Trophoblast cell (in vitro differentiated cells and primary cell): ENCODE results near the gene ELK3.

Experiments
- DNase-seq, 2 donors: peaks; one replicate each; pipeline ENCODE4 v3.0.0-alpha.2; 2016
- H2AFZ ChIP-seq: 2 replicates; pipeline ENCODE4 v1.6.1; 2013; ENCODE audit warnings: low read length, moderate library complexity, mild to moderate bottlenecking; ENCODE audit not compliant: insufficient read depth, poor library complexity
- H2AK5ac ChIP-seq: 2 replicates; pipeline ENCODE4 v1.6.1; 2013; ENCODE audit warnings: mild to moderate bottlenecking, low read length
- H2BK120ac ChIP-seq: 2 replicates; pipeline ENCODE4 v1.6.1; 2013; ENCODE audit warnings: low read length, mild to moderate bottlenecking, moderate library complexity; ENCODE audit not compliant: insufficient read depth, poor library complexity
- H2BK12ac ChIP-seq: 2 replicates; pipeline ENCODE4 v1.6.1; 2013; ENCODE audit warnings: mild to moderate bottlenecking, low read length, moderate library complexity
- H2BK5ac ChIP-seq: 2 replicates; pipeline ENCODE4 v1.6.1; 2013; ENCODE audit warnings: low read length, low read depth, moderate library complexity, mild to moderate bottlenecking; ENCODE audit not compliant: poor library complexity
- H3K14ac ChIP-seq: 2 replicates; pipeline ENCODE4 v1.6.1; 2013; ENCODE audit warnings: mild to moderate bottlenecking, low read length
- H3K18ac ChIP-seq: 2 replicates; pipeline ENCODE4 v1.6.1; 2013; ENCODE audit warnings: mild to moderate bottlenecking, low read length
- H3K23ac ChIP-seq: 2 replicates; pipeline ENCODE4 v1.6.1; 2013; ENCODE audit warnings: low read length
- H3K27ac ChIP-seq: 2 replicates; pipeline ENCODE4 v1.5.1; 2013; ENCODE audit warnings: low read depth, mild to moderate bottlenecking, inconsistent platforms, low read length, moderate library complexity
- H3K27me3 ChIP-seq: 2 replicates; pipeline ENCODE4 v1.6.1; 2013; ENCODE audit warnings: inconsistent platforms, mild to moderate bottlenecking, low read length, moderate library complexity; ENCODE audit not compliant: insufficient read depth
- H3K36me3 ChIP-seq, 2 experiments: 1 replicate in 1 of 2; 2 replicates in 1 of 2; pipeline ENCODE4 v1.6.1; 2013; ENCODE audit warnings: low read length in 2 of 2, mild to moderate bottlenecking in 2 of 2, moderate library complexity in 1 of 2; ENCODE audit not compliant: insufficient read depth in 2 of 2, control insufficient read depth in 1 of 2
- H3K4ac ChIP-seq: 2 replicates; pipeline ENCODE4 v1.6.1; 2013; ENCODE audit warnings: low read depth, mild to moderate bottlenecking, low read length, moderate library complexity
- H3K4me1 ChIP-seq, 2 experiments: 1 replicate in 1 of 2; 2 replicates in 1 of 2; pipeline ENCODE4 v1.6.1; 2013; ENCODE audit warnings: low read length in 2 of 2, mild to moderate bottlenecking in 2 of 2, moderate library complexity in 1 of 2; ENCODE audit not compliant: insufficient read depth in 2 of 2, control insufficient read depth in 1 of 2
- H3K4me2 ChIP-seq: 2 replicates; pipeline ENCODE4 v1.6.1; 2013; ENCODE audit warnings: inconsistent platforms, mild to moderate bottlenecking, low read length, moderate library complexity
- H3K4me3 ChIP-seq: 2 replicates; pipeline ENCODE4 v1.5.1; 2013; ENCODE audit warnings: mild to moderate bottlenecking, low read depth, low read length, inconsistent platforms
- H3K79me1 ChIP-seq: one replicate; pipeline ENCODE4 v1.6.1; 2013; ENCODE audit warnings: low read length
- H3K79me2 ChIP-seq: 2 replicates; pipeline ENCODE4 v1.6.1; 2013; ENCODE audit warnings: low read length, mild to moderate bottlenecking; ENCODE audit not compliant: control insufficient read depth, insufficient read depth, poor library complexity
- H3K9ac ChIP-seq: 2 replicates; pipeline ENCODE4 v1.6.1; 2013; ENCODE audit warnings: mild to moderate bottlenecking, low read length
- H3K9me3 ChIP-seq: 2 replicates; pipeline ENCODE4 v1.6.1; 2013; ENCODE audit warnings: low read depth, mild to moderate bottlenecking, control low read depth, inconsistent platforms, low read length; ENCODE audit not compliant: insufficient read depth
- H4K12ac ChIP-seq: 2 replicates; pipeline ENCODE4 v1.6.1; 2013; ENCODE audit warnings: low read depth, mild to moderate bottlenecking, low read length, moderate library complexity
- H4K8ac ChIP-seq: 2 replicates; pipeline ENCODE4 v1.6.1; 2013; ENCODE audit warnings: low read depth, mild to moderate bottlenecking, low read length, moderate library complexity
- H4K91ac ChIP-seq: one replicate; pipeline ENCODE4 v1.6.1; 2013; ENCODE audit warnings: low read depth, mild to moderate bottlenecking, low read length, moderate library complexity
- WGBS: extraction: QIAGEN DNeasy Blood & Tissue Kit; methylation state at CpG from one replicate; pipeline ENCODE4 v1.1.7; 2013; ENCODE audit warnings: missing lambda C conversion rate; ENCODE audit not compliant: insufficient read length, insufficient coverage; ENCODE audit errors: extremely low coverage; 5-methylcytosine and 5-hydroxymethylcytosine counted together

Gene ELK3

GRCh38 chr12:96196781-96197180 lies 2.6 kb downstream of the ELK3 start:
- H3K9ac ChIP-seq, result no peak overlapping the region
- DNase-seq, result no peak
- no peak overlapping the region for H2AK5ac ChIP-seq
- peaks cover 26% of the 10 kb centered on the region for H3K79me1 ChIP-seq
- H3K4ac ChIP-seq, result no peak overlapping the region
- no peak overlapping the region for H3K4me3 ChIP-seq
- no peaks in the 10 kb centered on the region for H3K27me3 ChIP-seq
- H4K12ac ChIP-seq, result no peak overlapping the region
- peaks cover 0 to under 1% of the 10 kb centered on the region in 2 experiments for H3K36me3 ChIP-seq
- H3K14ac ChIP-seq, result no peak overlapping the region
- H3K4me1 ChIP-seq, result peaks cover 8 to 15% of the 10 kb centered on the region in 2 experiments
- H3K79me2 ChIP-seq, result peaks cover 11% of the 10 kb centered on the region
- peak overlapping the region; percentile 34 for H2BK5ac ChIP-seq
- H2BK120ac ChIP-seq, result no peak overlapping the region
- H3K9me3 ChIP-seq, result no peaks in the 10 kb centered on the region
- no peak overlapping the region for H2BK12ac ChIP-seq
- no peak overlapping the region for H2AFZ ChIP-seq
- no peak overlapping the region for H3K18ac ChIP-seq
- no peak overlapping the region for H3K27ac ChIP-seq
- no peak overlapping the region for H3K23ac ChIP-seq
- H4K8ac ChIP-seq, result no peak overlapping the region
- peak overlapping the region; percentile 61 for H3K4me2 ChIP-seq
- peak overlapping the region; percentile 58 for H4K91ac ChIP-seq
- WGBS, result no CpG with 5 or more reads among the region's 6 CpGs

DNA sequence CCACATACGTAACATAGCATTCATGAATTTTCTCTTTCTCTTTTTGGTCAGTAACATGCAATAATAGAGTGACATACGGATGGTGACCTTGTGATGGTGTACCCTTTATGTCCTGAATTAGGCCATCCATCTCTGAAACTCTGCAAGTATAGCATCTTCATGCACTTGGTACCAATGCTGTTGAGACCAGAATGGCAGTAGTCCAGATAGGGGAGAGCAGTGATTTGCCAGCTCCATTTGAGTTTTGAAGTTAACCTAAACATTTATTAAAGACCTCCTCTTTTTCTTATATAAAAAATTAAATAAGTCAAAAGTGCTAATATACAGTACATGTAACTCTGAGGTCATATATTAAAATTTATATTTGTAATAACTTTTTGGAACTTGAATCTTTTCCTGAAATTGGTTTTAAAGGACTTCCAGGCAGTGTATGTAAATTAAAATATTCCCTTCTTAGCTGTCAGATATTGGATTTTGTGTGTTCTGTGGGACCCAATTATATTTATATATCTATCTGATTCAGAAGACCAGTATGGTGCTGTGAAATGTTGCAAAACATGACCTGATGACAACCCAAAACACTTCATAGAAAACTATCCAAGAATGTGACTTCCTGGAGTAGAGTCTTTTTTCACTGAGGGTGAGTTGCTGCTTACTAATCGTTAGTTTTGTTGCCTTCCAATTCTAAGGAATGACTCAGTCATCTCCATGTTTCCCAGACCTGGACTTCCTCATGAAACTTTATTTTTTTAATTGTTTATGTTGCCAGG lies 3.5 kb downstream of the ELK3 start:
- Histone ChIP-seq H3K14ac (no peak overlapping the region), H3K4me1 (peaks cover 9 to 15% of the 10 kb centered on the region in 2 experiments)

GRCh38 chr12:96198965-96199364 lies 4.8 kb downstream of the ELK3 start:
- H3K9me3 ChIP-seq, result no peaks in the 10 kb centered on the region
- H3K4me2 ChIP-seq, result no peak overlapping the region
- no peak overlapping the region for H3K23ac ChIP-seq
- no peak overlapping the region for H3K4me3 ChIP-seq
- H3K27ac ChIP-seq, result no peak overlapping the region
- no peak overlapping the region for H2BK5ac ChIP-seq
- no peak overlapping the region for H3K4ac ChIP-seq
- peak in 1 of 2 donors; percentile 38 for DNase-seq
- no peak overlapping the region for H3K18ac ChIP-seq
- H3K9ac ChIP-seq, result no peak overlapping the region
- no peaks in the 10 kb centered on the region for H3K27me3 ChIP-seq
- peaks cover 19% of the 10 kb centered on the region for H3K79me1 ChIP-seq
- H4K12ac ChIP-seq, result no peak overlapping the region
- no peak overlapping the region for H4K91ac ChIP-seq
- no peak overlapping the region for H2AFZ ChIP-seq
- peaks cover 5 to 9% of the 10 kb centered on the region in 2 experiments for H3K4me1 ChIP-seq
- peaks cover 0 to 3% of the 10 kb centered on the region in 2 experiments for H3K36me3 ChIP-seq
- H2BK12ac ChIP-seq, result no peak overlapping the region
- H3K14ac ChIP-seq, result no peak overlapping the region
- H2AK5ac ChIP-seq, result no peak overlapping the region
- peaks cover 9% of the 10 kb centered on the region for H3K79me2 ChIP-seq
- no peak overlapping the region for H4K8ac ChIP-seq
- no peak overlapping the region for H2BK120ac ChIP-seq

More for the DNA sequence above, 3.5 kb downstream of the ELK3 start:
- H3K23ac ChIP-seq, result no peak overlapping the region
- H4K12ac ChIP-seq, result no peak overlapping the region
- H3K4me2 ChIP-seq, result no peak overlapping the region
- H3K79me1 ChIP-seq, result peaks cover 26% of the 10 kb centered on the region
- H3K27ac ChIP-seq, result no peak overlapping the region
- H3K4me3 ChIP-seq, result no peak overlapping the region
- no peaks in the 10 kb centered on the region for H3K9me3 ChIP-seq
- DNase-seq, result peak in 1 of 2 donors; percentile 46
- H4K91ac ChIP-seq, result no peak overlapping the region
- no peak overlapping the region for H3K18ac ChIP-seq
- H4K8ac ChIP-seq, result no peak overlapping the region
- no peak overlapping the region for H2AFZ ChIP-seq
- H2BK120ac ChIP-seq, result no peak overlapping the region
- WGBS, result no CpG with 5 or more reads among the region's 3 CpGs
- H3K4ac ChIP-seq, result no peak overlapping the region
- no peak overlapping the region for H2BK5ac ChIP-seq
- no peaks in the 10 kb centered on the region for H3K27me3 ChIP-seq
- no peak overlapping the region for H3K9ac ChIP-seq
- peaks cover 11% of the 10 kb centered on the region for H3K79me2 ChIP-seq
- H2AK5ac ChIP-seq, result no peak overlapping the region
- H2BK12ac ChIP-seq, result no peak overlapping the region
- peaks cover 0 to 2% of the 10 kb centered on the region in 2 experiments for H3K36me3 ChIP-seq

- Histone ChIP-seq H3K27ac (no peak overlapping the region), H3K79me2 (peaks cover 8% of the 10 kb centered on the region), H2BK5ac (no peak overlapping the region), H4K12ac (no peak overlapping the region), H3K14ac (no peak overlapping the region), H4K8ac (no peak overlapping the region), H3K27me3 (no peaks in the 10 kb centered on the region), H3K18ac (no peak overlapping the region), H3K36me3 (peaks cover 0 to 3% of the 10 kb centered on the region in 2 experiments), H3K4me1 (peaks cover 5 to 9% of the 10 kb centered on the region in 2 experiments), H3K9me3 (no peaks in the 10 kb centered on the region), H3K4me3 (no peak overlapping the region), H3K79me1 (peaks cover 15% of the 10 kb centered on the region), H2AFZ (no peak overlapping the region), H3K9ac (no peak overlapping the region), H3K4me2 (no peak overlapping the region), H3K4ac (no peak overlapping the region), H2BK120ac (no peak overlapping the region), H3K23ac (no peak overlapping the region), H2BK12ac (no peak overlapping the region), H4K91ac (no peak overlapping the region), H2AK5ac (no peak overlapping the region)
- no peak for DNase-seq
These were observed 5.3 kb downstream of the ELK3 start for GRCh38 chr12:96199464-96199863.
